Caco-2 (cell line): ENCODE data around the gene RAP2A. TPM values are rescaled to one million over a fixed set of nuclear protein-coding genes. Genes with fewer than 3 reads are reported as not detected.

ENCODE experiments used
- BruUV-seq: library from RNA; stranded (reverse); fragments of 400-500 nt; replicated peaks from 2 replicates; lab custom pipeline; 2021; lab: Mats Ljungman, UMichigan
- CTCF ChIA-PET: fragments of 300-600 bp; sonication (Branson Sonifier 250); formaldehyde crosslinking; loops from one replicate; lab custom pipeline; 2022; ENCODE audit warnings: antibody characterized with exemption; lab: Charles Lee
- POLR2A ChIA-PET: fragments of 300-600 bp; sonication (Branson Sonifier 250); formaldehyde crosslinking; loops from one replicate; lab custom pipeline; 2022; ENCODE audit warnings: antibody characterized with exemption; lab: Charles Lee
- DNase-seq, 2 experiments: peaks; one replicate each; pipeline versions ENCODE4 v3.0.0 to v3.0.0-alpha.2; 2020 to 2022
- H3K27me3 ChIP-seq: replicated peaks from 2 replicates; pipeline ENCODE4 v1.6.0; 2011; ENCODE audit warnings: low read length; ENCODE audit not compliant: control insufficient read depth, insufficient read depth
- H3K36me3 ChIP-seq: 2 replicates; pipeline ENCODE4 v1.5.1; 2011; ENCODE audit warnings: low read length; ENCODE audit not compliant: control insufficient read depth, insufficient read depth
- H3K4me1 ChIP-seq: fragments of 250-450 bp; sonication (Bioruptor Pico); 2 replicates; pipeline ENCODE4 v1.5.1; 2020; ENCODE audit warnings: mild to moderate bottlenecking
- H3K4me3 ChIP-seq: 2 replicates; pipeline ENCODE4 v1.5.1; 2011; ENCODE audit warnings: low read depth, mild to moderate bottlenecking, control low read depth, low read length
- H3K9me3 ChIP-seq: fragments of 250-450 bp; sonication (Bioruptor Pico); 2 replicates; pipeline ENCODE4 v1.5.1; 2020; ENCODE audit warnings: mild to moderate bottlenecking, moderate library complexity
- H3K27ac Mint-ChIP-seq: one replicate; pipeline ENCODE4 v1.8.0; 2022; ENCODE audit warnings: mixed read lengths; ENCODE audit not compliant: unreplicated experiment
- H3K27me3 Mint-ChIP-seq: one replicate; pipeline ENCODE4 v1.8.0; 2022; ENCODE audit warnings: mixed read lengths; ENCODE audit not compliant: insufficient read depth, unreplicated experiment
- H3K36me3 Mint-ChIP-seq: one replicate; pipeline ENCODE4 v1.8.0; 2022; ENCODE audit warnings: mild to moderate bottlenecking, mixed read lengths; ENCODE audit not compliant: insufficient read depth, unreplicated experiment
- H3K4me1 Mint-ChIP-seq: one replicate; pipeline ENCODE4 v1.8.0; 2022; ENCODE audit warnings: low read depth, mixed read lengths; ENCODE audit not compliant: unreplicated experiment
- H3K4me3 Mint-ChIP-seq: one replicate; pipeline ENCODE4 v1.8.0; 2022; ENCODE audit warnings: mild to moderate bottlenecking, moderate library complexity, mixed read lengths; ENCODE audit not compliant: unreplicated experiment
- H3K9me3 Mint-ChIP-seq: one replicate; pipeline ENCODE4 v1.8.0; 2022; ENCODE audit warnings: mixed read lengths; ENCODE audit not compliant: unreplicated experiment
- intact Hi-C: fragments of 100-400 bp; cut with micrococcal nuclease; formaldehyde crosslinking; loops from one replicate; pipeline ENCODE4 v1.10.0; 2022; ENCODE audit not compliant: unreplicated experiment
- total RNA-seq: library from RNA; stranded (reverse); gene quantifications from 2 replicates; pipeline ENCODE4 v1.2.3, GENCODE V29; 2022
- TF ChIP-seq, protein P1 (sequence below), 2 experiments: fragments of 200-600 bp in 1 of 2; IDR thresholded peaks; 1 replicate in 1 of 2; 2 replicates in 1 of 2; pipeline versions ENCODE4 v1.5.1 to v1.8.0; 2011 to 2022; ENCODE audit warnings: antibody characterized with exemption in 1 of 2, control low read depth in 1 of 2, inconsistent platforms in 1 of 2, low read depth in 1 of 2, low read length in 1 of 2, mild to moderate bottlenecking in 1 of 2, moderate library complexity in 1 of 2; ENCODE audit not compliant: insufficient read depth in 1 of 2, severe bottlenecking in 1 of 2, unreplicated experiment in 1 of 2

The RAP2A gene
- total RNA-seq, 1 experiment from 2014 or later: 19.7 TPM

DNA sequence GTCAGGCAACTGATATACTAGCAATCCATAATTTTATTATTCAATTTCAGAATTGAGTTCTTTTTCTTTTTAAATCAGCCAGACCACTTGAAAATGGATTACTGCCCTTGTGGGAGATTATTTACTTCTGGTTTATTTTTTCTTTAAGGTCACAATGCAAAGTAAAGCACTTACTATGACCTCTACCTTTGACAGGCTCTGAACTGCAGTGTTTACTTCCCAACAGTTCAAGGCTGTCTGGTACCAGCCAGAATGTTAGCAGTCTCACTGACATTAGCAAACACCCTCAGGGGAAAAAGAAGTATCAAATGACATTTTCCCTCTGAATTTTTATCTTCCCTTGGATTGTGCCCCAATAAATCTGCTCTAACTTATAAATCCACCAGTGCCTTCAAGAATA is 57.5 kb downstream of the RAP2A start:
- Mint-ChIP-seq H3K27me3 (no peaks in the 10 kb centered on the region), H3K4me1 (no peaks in the 10 kb centered on the region), H3K9me3 (peaks cover 19% of the 10 kb centered on the region), H3K4me3 (no peak overlapping the region), H3K27ac (no peak overlapping the region), H3K36me3 (no peaks in the 10 kb centered on the region)
- H3K36me3 ChIP-seq: no peaks in the 10 kb centered on the region
- no peak overlapping the region for H3K4me3 ChIP-seq
- H3K9me3 ChIP-seq: peaks cover 13% of the 10 kb centered on the region
- intact Hi-C loops: no loop called here
- BruUV-seq: no TSS peak
- no peak for DNase-seq
- ChIA-PET CTCF (no interaction called here), POLR2A (no interaction called here)
- no peaks in the 10 kb centered on the region for H3K27me3 ChIP-seq
- TF ChIP-seq, protein P1, sequence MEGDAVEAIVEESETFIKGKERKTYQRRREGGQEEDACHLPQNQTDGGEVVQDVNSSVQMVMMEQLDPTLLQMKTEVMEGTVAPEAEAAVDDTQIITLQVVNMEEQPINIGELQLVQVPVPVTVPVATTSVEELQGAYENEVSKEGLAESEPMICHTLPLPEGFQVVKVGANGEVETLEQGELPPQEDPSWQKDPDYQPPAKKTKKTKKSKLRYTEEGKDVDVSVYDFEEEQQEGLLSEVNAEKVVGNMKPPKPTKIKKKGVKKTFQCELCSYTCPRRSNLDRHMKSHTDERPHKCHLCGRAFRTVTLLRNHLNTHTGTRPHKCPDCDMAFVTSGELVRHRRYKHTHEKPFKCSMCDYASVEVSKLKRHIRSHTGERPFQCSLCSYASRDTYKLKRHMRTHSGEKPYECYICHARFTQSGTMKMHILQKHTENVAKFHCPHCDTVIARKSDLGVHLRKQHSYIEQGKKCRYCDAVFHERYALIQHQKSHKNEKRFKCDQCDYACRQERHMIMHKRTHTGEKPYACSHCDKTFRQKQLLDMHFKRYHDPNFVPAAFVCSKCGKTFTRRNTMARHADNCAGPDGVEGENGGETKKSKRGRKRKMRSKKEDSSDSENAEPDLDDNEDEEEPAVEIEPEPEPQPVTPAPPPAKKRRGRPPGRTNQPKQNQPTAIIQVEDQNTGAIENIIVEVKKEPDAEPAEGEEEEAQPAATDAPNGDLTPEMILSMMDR (IDR thresholded peaks at IDR 0.05; ENCODE audit: insufficient read depth in 1 of 2, low read depth in 1 of 2, low read length in 1 of 2, severe bottlenecking in 1 of 2, unreplicated experiment in 1 of 2): no peak
- no peaks in the 10 kb centered on the region for H3K4me1 ChIP-seq

DNA sequence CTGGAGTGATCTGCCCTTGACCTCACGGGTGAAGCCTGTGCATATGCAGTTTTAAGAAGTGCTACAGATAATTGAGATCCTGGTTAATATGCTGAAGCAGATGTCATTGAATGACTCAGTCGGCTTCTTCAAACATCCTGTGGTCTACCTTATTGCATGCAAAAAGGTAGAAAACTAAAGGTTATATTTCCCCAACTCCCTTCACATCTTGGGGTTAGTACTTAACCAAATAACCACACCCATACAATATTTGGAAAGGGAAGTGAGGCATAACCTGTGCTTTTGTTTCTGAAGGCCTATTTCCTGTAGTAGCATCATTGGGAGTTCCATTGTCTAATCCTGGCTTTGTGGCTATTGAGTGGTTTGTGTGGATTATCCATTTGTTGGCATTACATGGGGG is 58.3 kb downstream of the RAP2A start:
- intact Hi-C loops: no loop called here
- no peaks in the 10 kb centered on the region for H3K27me3 Mint-ChIP-seq

DNA sequence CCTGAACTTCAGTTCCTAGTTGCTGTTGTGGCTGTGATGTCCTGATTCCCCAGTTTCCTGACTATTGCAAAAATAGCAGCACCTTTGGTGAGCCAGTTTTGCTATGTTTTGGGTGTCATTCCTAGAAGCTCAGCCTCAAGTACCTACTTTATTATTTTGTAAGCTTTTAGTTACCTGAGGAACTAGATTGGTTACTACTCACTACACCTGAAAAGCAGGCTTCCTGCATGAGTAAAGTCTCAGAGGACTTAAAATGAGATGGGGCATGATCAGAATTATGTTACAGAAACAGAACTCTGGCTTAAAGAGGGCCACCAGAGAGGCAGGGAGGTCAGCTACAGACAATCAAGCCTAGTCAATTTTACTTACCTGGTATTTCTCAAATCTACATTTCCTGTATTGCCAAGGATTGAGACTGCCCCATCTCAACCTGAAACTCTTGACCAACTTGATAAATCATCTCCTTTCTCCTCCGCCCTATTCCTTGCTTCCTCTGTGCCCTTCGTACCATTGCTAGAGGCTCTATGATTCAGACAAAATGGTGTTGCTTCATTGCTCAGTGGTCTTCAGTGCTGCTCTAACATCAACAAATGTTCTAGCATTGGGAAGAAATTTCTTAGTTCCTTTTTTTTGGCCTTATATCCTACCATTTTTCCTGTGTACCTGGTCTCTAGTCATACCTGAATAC is 58.9 kb downstream of the RAP2A start:
- Mint-ChIP-seq H3K36me3 (no peaks in the 10 kb centered on the region), H3K27ac (no peak overlapping the region), H3K4me1 (no peaks in the 10 kb centered on the region), H3K4me3 (no peak overlapping the region), H3K27me3 (no peaks in the 10 kb centered on the region), H3K9me3 (peaks cover 19% of the 10 kb centered on the region)
- no peaks in the 10 kb centered on the region for H3K4me1 ChIP-seq
- TF ChIP-seq, protein P1 (IDR thresholded peaks at IDR 0.05; ENCODE audit: insufficient read depth in 1 of 2, low read depth in 1 of 2, low read length in 1 of 2, severe bottlenecking in 1 of 2, unreplicated experiment in 1 of 2): no peak
- DNase-seq: no peak
- intact Hi-C loops: no loop called here
- peaks cover 13% of the 10 kb centered on the region for H3K9me3 ChIP-seq
- BruUV-seq: no TSS peak
- H3K27me3 ChIP-seq: no peaks in the 10 kb centered on the region
- H3K36me3 ChIP-seq: no peaks in the 10 kb centered on the region
- H3K4me3 ChIP-seq: no peak overlapping the region
- POLR2A ChIA-PET: no interaction called here
- CTCF ChIA-PET: no interaction called here

More for the DNA sequence above, 58.3 kb downstream of the RAP2A start:
- TF ChIP-seq, protein P1 (IDR thresholded peaks at IDR 0.05; ENCODE audit: insufficient read depth in 1 of 2, low read depth in 1 of 2, low read length in 1 of 2, severe bottlenecking in 1 of 2, unreplicated experiment in 1 of 2): no peak
- Histone ChIP-seq H3K36me3 (no peaks in the 10 kb centered on the region), H3K4me3 (no peak overlapping the region), H3K27me3 (no peaks in the 10 kb centered on the region), H3K4me1 (no peaks in the 10 kb centered on the region), H3K9me3 (peaks cover 13% of the 10 kb centered on the region)
- no peak overlapping the region for H3K4me3 Mint-ChIP-seq
- CTCF ChIA-PET: no interaction called here
- no peak overlapping the region for H3K27ac Mint-ChIP-seq
- POLR2A ChIA-PET: no interaction called here
- no peaks in the 10 kb centered on the region for H3K36me3 Mint-ChIP-seq
- no TSS peak for BruUV-seq
- no peak for DNase-seq
- no peaks in the 10 kb centered on the region for H3K4me1 Mint-ChIP-seq
- peaks cover 19% of the 10 kb centered on the region for H3K9me3 Mint-ChIP-seq
